ENCODE results near the gene HRAS. TPM values are rescaled to one million over a fixed set of nuclear protein-coding genes. Genes with fewer than 3 reads are reported as not detected.

HRAS gene
- total and polyA plus RNA-seq, 2 donors (not counting 3 experiments of a cell fraction or from before 2014, with no cell fraction given) = 103 to 109 TPM

DNA sequence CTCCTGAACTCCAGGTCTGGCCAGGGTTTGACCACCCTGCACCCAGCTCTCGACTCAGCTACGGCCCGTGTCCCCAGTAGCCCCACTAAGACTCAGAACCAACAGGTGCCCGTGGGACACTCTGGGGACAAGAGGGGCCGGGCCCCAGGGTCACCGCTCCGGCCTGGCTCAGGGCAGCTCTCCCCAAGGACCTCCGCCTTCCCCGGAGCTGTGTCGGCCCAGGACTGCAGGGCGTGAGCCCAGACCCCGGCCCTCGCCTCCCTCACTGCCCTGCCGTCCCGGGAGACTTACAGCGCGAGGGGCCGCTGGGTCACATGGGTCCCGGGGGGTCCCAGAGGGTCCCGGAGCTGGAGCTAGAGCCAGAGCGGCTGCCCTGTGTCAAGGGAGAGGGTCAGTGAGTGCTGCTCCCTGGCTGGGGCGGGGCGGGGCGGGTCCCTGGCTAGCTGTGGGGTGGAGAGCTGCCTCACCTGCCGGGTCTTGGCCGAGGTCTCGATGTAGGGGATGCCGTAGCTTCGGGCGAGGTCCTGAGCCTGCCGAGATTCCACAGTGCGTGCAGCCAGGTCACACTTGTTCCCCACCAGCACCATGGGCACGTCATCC lies 2.3 kb downstream of the HRAS start:
- H3K27me3 ChIP-seq (ENCODE audit: control insufficient read depth in 2 of 2, insufficient read depth in 2 of 2, low read length in 2 of 2) = no peaks in the 10 kb centered on the region
- no peak overlapping the region for H3K4me3 ChIP-seq (replicated peaks in 1 of 3; ENCODE audit: insufficient read depth in 1 of 3, low read depth in 1 of 3, low read length in 3 of 3)
- ChIA-PET POLR2A (no interaction called here), CTCF (no interaction called here)
- no peaks in the 10 kb centered on the region for H3K9me1 ChIP-seq (replicated peaks; ENCODE audit: control insufficient read depth, extremely low read depth, insufficient read depth, low read length)
- peaks cover 4 to 18% of the 10 kb centered on the region in 2 experiments for H3K36me3 ChIP-seq (ENCODE audit: control insufficient read depth in 2 of 2, extremely low read depth in 1 of 2, insufficient read depth in 2 of 2, low read length in 2 of 2)
- H3K79me2 ChIP-seq (ENCODE audit: control insufficient read depth, insufficient read depth, low read length) = peaks cover 16% of the 10 kb centered on the region
- no peaks in the 10 kb centered on the region for H3K9me3 ChIP-seq (replicated peaks; ENCODE audit: control insufficient read depth, insufficient read depth, low read length)
- H3K9ac ChIP-seq (replicated peaks; ENCODE audit: extremely low read depth, insufficient read depth, low read length) = no peak overlapping the region
- H4K20me1 ChIP-seq (replicated peaks; ENCODE audit: control insufficient read depth, extremely low read depth, insufficient read depth, low read length) = no peaks in the 10 kb centered on the region
- peaks cover 7% of the 10 kb centered on the region for H3K4me1 ChIP-seq (ENCODE audit: control insufficient read depth, extremely low read depth, insufficient read depth, low read length)
- intact Hi-C loops (cut with micrococcal nuclease) (no loop called here), dilution Hi-C loops (cut with MboI; ENCODE audit: extremely low pct_ligation_motif_present, low sequenced_read_pairs) (no loop called here)
- H3K4me2 ChIP-seq (ENCODE audit: insufficient read depth, low read length) = no peak overlapping the region
- BruUV-seq (replicated peaks) = no TSS peak
- TF ChIP-seq POLR2AphosphoS5 (IDR thresholded peaks at IDR 0.05; ENCODE audit: insufficient read depth, low read depth, low read length) (no peak), JUN (IDR thresholded peaks at IDR 0.05; ENCODE audit: borderline replicate concordance, insufficient read depth, insufficient read length, low read depth) (no peak), FOS (IDR thresholded peaks at IDR 0.05; ENCODE audit: borderline replicate concordance, insufficient read depth, low read length) (no peak), POLR2A (IDR thresholded peaks at IDR 0.05; ENCODE audit: low read depth, low read length) (no peak), GATA2 (IDR thresholded peaks at IDR 0.05; ENCODE audit: insufficient read depth, insufficient read length, low read depth, low read length) (no peak)
- TF ChIP-seq, protein P1, sequence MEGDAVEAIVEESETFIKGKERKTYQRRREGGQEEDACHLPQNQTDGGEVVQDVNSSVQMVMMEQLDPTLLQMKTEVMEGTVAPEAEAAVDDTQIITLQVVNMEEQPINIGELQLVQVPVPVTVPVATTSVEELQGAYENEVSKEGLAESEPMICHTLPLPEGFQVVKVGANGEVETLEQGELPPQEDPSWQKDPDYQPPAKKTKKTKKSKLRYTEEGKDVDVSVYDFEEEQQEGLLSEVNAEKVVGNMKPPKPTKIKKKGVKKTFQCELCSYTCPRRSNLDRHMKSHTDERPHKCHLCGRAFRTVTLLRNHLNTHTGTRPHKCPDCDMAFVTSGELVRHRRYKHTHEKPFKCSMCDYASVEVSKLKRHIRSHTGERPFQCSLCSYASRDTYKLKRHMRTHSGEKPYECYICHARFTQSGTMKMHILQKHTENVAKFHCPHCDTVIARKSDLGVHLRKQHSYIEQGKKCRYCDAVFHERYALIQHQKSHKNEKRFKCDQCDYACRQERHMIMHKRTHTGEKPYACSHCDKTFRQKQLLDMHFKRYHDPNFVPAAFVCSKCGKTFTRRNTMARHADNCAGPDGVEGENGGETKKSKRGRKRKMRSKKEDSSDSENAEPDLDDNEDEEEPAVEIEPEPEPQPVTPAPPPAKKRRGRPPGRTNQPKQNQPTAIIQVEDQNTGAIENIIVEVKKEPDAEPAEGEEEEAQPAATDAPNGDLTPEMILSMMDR (IDR thresholded peaks at IDR 0.05; ENCODE audit: extremely low read depth in 1 of 2, insufficient read depth in 1 of 2, low read depth in 1 of 2, low read length in 2 of 2) = no peak
- no peak for DNase-seq (ENCODE audit: low read depth, low spot score)
- no peak overlapping the region for H2AFZ ChIP-seq (ENCODE audit: low read depth, low read length)
- H3K27ac ChIP-seq (ENCODE audit: insufficient read depth, low read depth, low read length) = no peak overlapping the region
- no peak for FAIRE-seq

Data from endothelial cell of umbilical vein (primary cell).